C4-2B (cell line): ENCODE data around the gene PDE2A.

ENCODE experiments used
- CTCF ChIP-seq: fragments of 450-650 bp; conservative IDR thresholded peaks from 2 replicates; pipeline ENCODE4 v1.5.1; 2017; ENCODE audit warnings: mild to moderate bottlenecking
- ZFX ChIP-seq: fragments of 450-650 bp; IDR thresholded peaks from 2 replicates; pipeline ENCODE4 v1.6.1; 2017

- TF ChIP-seq CTCF, result no peak
- no peak for TF ChIP-seq ZFX
Measured at GRCh38 chr11:72528121-72528520, 146.1 kb downstream of the PDE2A start.
